K562 (cell line): ENCODE results near the gene TTC22. TPM values are rescaled to one million over a fixed set of nuclear protein-coding genes. Genes with fewer than 3 reads are reported as not detected.

Source experiments
- ATAC-seq: fragments of 200-7000 bp; cut with Tn5 transposase; 3 replicates; pipeline ENCODE4 v1.9.1; 2020; ENCODE audit warnings: moderate library complexity
- BruUV-seq: library from RNA; stranded (reverse); fragments of 400-500 nt; replicated peaks from 2 replicates; lab custom pipeline; 2021; lab: Mats Ljungman, UMichigan
- CTCF ChIA-PET: fragments of 300-600 bp; formaldehyde crosslinking; extraction: SDS; loops from one replicate; lab custom pipeline; 2021; ENCODE audit warnings: low intra/inter-chr PET ratio; lab: Yijun Ruan, JAX
- POLR2A ChIA-PET: fragments of 300-600, 350-650 bp; sonication (Branson Sonifier 250); formaldehyde crosslinking; extraction: SDS; loops from one replicate; lab custom pipeline; 2021; ENCODE audit warnings: antibody characterized with exemption, inconsistent platforms; lab: Yijun Ruan, JAX
- DNase-seq, 4 experiments: peaks; one replicate each; pipeline versions ENCODE4 v3.0.0 to v3.0.0-alpha.2; 2011 to 2018; ENCODE audit warnings: low spot score in 3 of 4, mixed read lengths in 3 of 4; ENCODE audit errors: extremely low read depth in 1 of 4
- FAIRE-seq: peaks from 2 replicates; lab custom pipeline; 2011; peaks lifted over from hg19 to GRCh38; lab: Jason Lieb, UNC
- H2AFZ ChIP-seq: 2 replicates; pipeline ENCODE4 v1.6.0; 2011; ENCODE audit warnings: low read depth, low read length, control low read depth, inconsistent platforms
- H3K27ac ChIP-seq: fragments of 200-600 bp; 3 replicates; pipeline ENCODE4 v1.8.0; 2011; ENCODE audit warnings: low read depth, mild to moderate bottlenecking, control low read depth, inconsistent platforms, low read length, moderate library complexity, mixed read lengths; ENCODE audit errors: extremely low read depth
- H3K27me3 ChIP-seq, 2 experiments: fragments of 300-600 bp in 1 of 2; 2 replicates in 1 of 2; 3 replicates in 1 of 2; pipeline versions ENCODE4 v1.6.0 to v1.8.0; 2011; ENCODE audit warnings: inconsistent platforms in 2 of 2, low read length in 2 of 2, mild to moderate bottlenecking in 1 of 2, mixed read lengths in 1 of 2, moderate library complexity in 1 of 2; ENCODE audit not compliant: control insufficient read depth in 2 of 2, insufficient read depth in 2 of 2
- H3K36me3 ChIP-seq: fragments of 300-600 bp; 3 replicates; pipeline ENCODE4 v1.8.0; 2011; ENCODE audit warnings: mild to moderate bottlenecking, low read length, inconsistent platforms; ENCODE audit not compliant: control insufficient read depth, insufficient read depth
- H3K4me1 ChIP-seq, 2 experiments: fragments of 200-600 bp in 1 of 2; replicated peaks in 1 of 2; 2 replicates in 1 of 2; 3 replicates in 1 of 2; pipeline versions ENCODE4 v1.5.1 to v1.8.0; 2011; ENCODE audit warnings: inconsistent platforms in 2 of 2, low read length in 2 of 2, mild to moderate bottlenecking in 1 of 2, mixed read lengths in 1 of 2, moderate library complexity in 1 of 2; ENCODE audit not compliant: control insufficient read depth in 2 of 2, insufficient read depth in 2 of 2
- H3K4me2 ChIP-seq: 2 replicates; pipeline ENCODE4 v1.6.1; 2011; ENCODE audit warnings: low read length, control low read depth, inconsistent platforms, mixed read lengths; ENCODE audit not compliant: insufficient read depth
- H3K4me3 ChIP-seq: fragments of 200-600 bp; sonication (generic), shearing (Covaris generic); 2 replicates; pipeline ENCODE4 v1.5.1; 2016; ENCODE audit warnings: control low read depth, inconsistent platforms
- H3K79me2 ChIP-seq: fragments of 200-600 bp; 3 replicates; pipeline ENCODE4 v1.8.0; 2011; ENCODE audit warnings: low read length, inconsistent platforms; ENCODE audit not compliant: control insufficient read depth, insufficient read depth
- H3K9ac ChIP-seq, 2 experiments: 2 replicates each; pipeline versions ENCODE4 v1.6.0 to v1.6.1; 2011; ENCODE audit warnings: low read depth in 2 of 2, low read length in 2 of 2, control low read depth in 1 of 2, inconsistent platforms in 1 of 2, mild to moderate bottlenecking in 1 of 2, mixed read lengths in 1 of 2; ENCODE audit not compliant: insufficient read depth in 1 of 2
- H3K9me1 ChIP-seq: one replicate; pipeline ENCODE4 v1.6.0; 2011; ENCODE audit warnings: inconsistent platforms, mild to moderate bottlenecking, low read length, moderate library complexity; ENCODE audit not compliant: control insufficient read depth, insufficient read depth
- H3K9me3 ChIP-seq: replicated peaks from 2 replicates; pipeline ENCODE4 v1.5.1; 2011; ENCODE audit warnings: low read depth, low read length, inconsistent platforms; ENCODE audit not compliant: control insufficient read depth, insufficient read depth
- H4K20me1 ChIP-seq: replicated peaks from 2 replicates; pipeline ENCODE4 v1.6.1; 2011; ENCODE audit warnings: low read length, inconsistent platforms, mixed read lengths; ENCODE audit not compliant: control insufficient read depth, insufficient read depth
- HMGN3 ChIP-seq: IDR thresholded peaks from 2 replicates; pipeline ENCODE4 v1.6.1; 2011; ENCODE audit warnings: borderline replicate concordance, low read depth, mild to moderate bottlenecking, mixed read lengths, low read length; ENCODE audit not compliant: insufficient read length; ENCODE audit errors: extremely low read depth
- RBM34 ChIP-seq: fragments of 200-400 bp; formaldehyde crosslinking; IDR thresholded peaks from 2 replicates; pipeline ENCODE4 v1.6.1; 2018; ENCODE audit warnings: low read length, borderline replicate concordance; ENCODE audit not compliant: insufficient read depth
- SAP30 ChIP-seq: fragments of 200-600 bp; sonication (generic); IDR thresholded peaks from 2 replicates; pipeline ENCODE4 v1.6.1; 2012; ENCODE audit warnings: borderline replicate concordance, low read depth, mild to moderate bottlenecking, moderate library complexity, low read length, control low read depth, inconsistent platforms; ENCODE audit not compliant: insufficient read depth, poor library complexity, severe bottlenecking
- YBX1 ChIP-seq: fragments of 450-650 bp; IDR thresholded peaks from 2 replicates; pipeline ENCODE4 v1.7.1; 2016; ENCODE audit warnings: mild to moderate bottlenecking
- ZNF165 ChIP-seq: fragments of 250-450 bp; sonication (Bioruptor Pico); IDR thresholded peaks from 2 replicates; pipeline ENCODE4 v1.4.0; 2020; ENCODE audit warnings: borderline replicate concordance
- ZNF551 ChIP-seq: fragments of 250-450 bp; sonication (Bioruptor Pico); IDR thresholded peaks from 2 replicates; pipeline ENCODE4 v1.5.0; 2021; ENCODE audit warnings: mild to moderate bottlenecking, moderate library complexity
- ZNF695 ChIP-seq: fragments of 450-650 bp; formaldehyde crosslinking; IDR thresholded peaks from 2 replicates; pipeline ENCODE4 v1.4.0; 2020; ENCODE audit warnings: mild to moderate bottlenecking, moderate library complexity
- WGBS: fragments of 100-300 bp; shearing (Covaris generic); methylation state at CpG from one replicate; pipeline ENCODE4 v1.1.6; 2016; ENCODE audit warnings: low coverage, mixed read lengths; ENCODE audit not compliant: insufficient coverage; ENCODE audit errors: missing lambda C conversion rate; 5-methylcytosine and 5-hydroxymethylcytosine counted together
- in situ Hi-C: fragments of 300-500 bp; cut with MboI; formaldehyde crosslinking; loops from 4 replicates; pipeline ENCODE4 v1.15.0; 2018; ENCODE audit warnings: inconsistent platforms, mixed read lengths
- intact Hi-C: fragments of 100-400 bp; cut with micrococcal nuclease; formaldehyde crosslinking; loops from 2 replicates; pipeline ENCODE4 v1.14.2; 2022
- polyA plus RNA-seq, 8 experiments: library from polyadenylated mRNA; depleted of rRNA in 4 of 8; stranded (reverse) in 5 of 8; unstranded in 3 of 8; fragments of >200 nt; fragmentation: Nextera tagmentation in 2 of 8; fragmentation: Illumina TruSeq in 1 of 8; extraction: Ambion mirVana in 2 of 8; extraction: Trizol in 1 of 8; gene quantifications; 2 replicates each; pipeline versions ENCODE4 v1.2.1 to v1.2.3, GENCODE V29; 2011 to 2014; ENCODE audit warnings: inconsistent platforms in 1 of 8, missing spikeins in 1 of 8
- total RNA-seq, 7 experiments: library from RNA; depleted of rRNA in 6 of 7; stranded (reverse); fragments of >200 nt in 6 of 7; fragmentation: Illumina TruSeq in 2 of 7; extraction: Trizol in 2 of 7; gene quantifications; 2 replicates each; pipeline versions ENCODE4 v1.2.1 to v1.2.3, GENCODE V29; 2011 to 2021; ENCODE audit warnings: low replicate concordance in 1 of 7
- TF ChIP-seq, protein P1 (sequence below): fragments of 450-650 bp; IDR thresholded peaks from 2 replicates; pipeline ENCODE4 v1.6.1; 2016; ENCODE audit warnings: low read depth

The TTC22 gene
- total and polyA plus RNA-seq, 9 of the 15 experiments (the other 6 are each of a cell fraction or from before 2014, with no cell fraction given): 0.07 TPM; not detected in 8

DNA sequence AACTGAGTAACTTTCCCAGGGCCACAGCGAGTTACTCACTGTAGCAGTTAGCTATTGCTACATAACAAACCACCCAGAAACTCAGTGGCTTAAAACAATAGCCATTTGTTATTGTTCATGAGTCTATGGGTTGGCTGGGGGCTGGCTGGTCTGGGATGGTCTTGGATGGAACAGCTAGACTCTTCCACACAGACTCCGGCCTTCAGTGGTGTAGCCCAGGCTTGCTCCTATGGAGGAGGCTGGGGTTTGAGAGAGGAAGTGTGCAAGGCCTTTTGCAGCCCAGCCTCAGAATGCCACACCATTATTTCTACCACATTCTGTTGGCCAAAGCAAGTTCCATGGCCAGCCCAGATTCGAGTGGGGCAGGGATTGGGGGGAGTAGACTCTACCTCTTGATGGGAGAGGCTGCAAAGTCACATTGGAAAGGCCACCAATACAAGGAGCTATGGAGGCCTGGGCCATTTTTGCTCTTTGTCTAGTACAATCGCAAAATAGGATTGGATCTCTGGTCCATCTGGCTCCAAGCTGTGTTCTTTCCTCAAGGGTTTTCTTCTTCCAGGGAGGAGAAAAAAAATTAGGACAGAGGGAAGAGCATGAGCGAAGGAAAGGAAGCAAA, 37.5 kb upstream of the TTC22 start:
- Histone ChIP-seq H3K9me3 (no peaks in the 10 kb centered on the region), H3K4me2 (no peak overlapping the region), H3K4me3 (no peak overlapping the region), H3K9me1 (no peaks in the 10 kb centered on the region), H3K27me3 (peaks cover 9 to 20% of the 10 kb centered on the region in 2 experiments; a peak in 4 of 5 replicates), H2AFZ (no peak overlapping the region), H3K27ac (no peak overlapping the region), H4K20me1 (no peaks in the 10 kb centered on the region), H3K9ac (no peak overlapping the region), H3K79me2 (no peaks in the 10 kb centered on the region), H3K4me1 (no peaks in the 10 kb centered on the region), H3K36me3 (no peaks in the 10 kb centered on the region; the same call in 2 of the 3 replicates)
- FAIRE-seq (no peak), ATAC-seq (no peak; the same call in 2 of the 3 replicates), DNase-seq (no peak)
- ChIA-PET POLR2A (interaction anchor here (0.6 to 1.6 kb wide), 2 partner anchors 9 to 290 kb away, joined by 3 to 7 read pairs; no protein-coding TSS in a partner anchor), CTCF (no interaction called here)
- BruUV-seq: no TSS peak
- in situ Hi-C loops (no loop called here), intact Hi-C loops (no loop called here)
- no peak for TF ChIP-seq ZNF551 (CRISPR knock-in tag)
- no peak for TF ChIP-seq SAP30
- no peak for TF ChIP-seq YBX1
- TF ChIP-seq HMGN3: no peak
- no peak for TF ChIP-seq RBM34
- no peak for TF ChIP-seq ZNF695 (CRISPR knock-in tag)
- no peak for TF ChIP-seq ZNF165 (CRISPR knock-in tag)
- TF ChIP-seq, protein P1, sequence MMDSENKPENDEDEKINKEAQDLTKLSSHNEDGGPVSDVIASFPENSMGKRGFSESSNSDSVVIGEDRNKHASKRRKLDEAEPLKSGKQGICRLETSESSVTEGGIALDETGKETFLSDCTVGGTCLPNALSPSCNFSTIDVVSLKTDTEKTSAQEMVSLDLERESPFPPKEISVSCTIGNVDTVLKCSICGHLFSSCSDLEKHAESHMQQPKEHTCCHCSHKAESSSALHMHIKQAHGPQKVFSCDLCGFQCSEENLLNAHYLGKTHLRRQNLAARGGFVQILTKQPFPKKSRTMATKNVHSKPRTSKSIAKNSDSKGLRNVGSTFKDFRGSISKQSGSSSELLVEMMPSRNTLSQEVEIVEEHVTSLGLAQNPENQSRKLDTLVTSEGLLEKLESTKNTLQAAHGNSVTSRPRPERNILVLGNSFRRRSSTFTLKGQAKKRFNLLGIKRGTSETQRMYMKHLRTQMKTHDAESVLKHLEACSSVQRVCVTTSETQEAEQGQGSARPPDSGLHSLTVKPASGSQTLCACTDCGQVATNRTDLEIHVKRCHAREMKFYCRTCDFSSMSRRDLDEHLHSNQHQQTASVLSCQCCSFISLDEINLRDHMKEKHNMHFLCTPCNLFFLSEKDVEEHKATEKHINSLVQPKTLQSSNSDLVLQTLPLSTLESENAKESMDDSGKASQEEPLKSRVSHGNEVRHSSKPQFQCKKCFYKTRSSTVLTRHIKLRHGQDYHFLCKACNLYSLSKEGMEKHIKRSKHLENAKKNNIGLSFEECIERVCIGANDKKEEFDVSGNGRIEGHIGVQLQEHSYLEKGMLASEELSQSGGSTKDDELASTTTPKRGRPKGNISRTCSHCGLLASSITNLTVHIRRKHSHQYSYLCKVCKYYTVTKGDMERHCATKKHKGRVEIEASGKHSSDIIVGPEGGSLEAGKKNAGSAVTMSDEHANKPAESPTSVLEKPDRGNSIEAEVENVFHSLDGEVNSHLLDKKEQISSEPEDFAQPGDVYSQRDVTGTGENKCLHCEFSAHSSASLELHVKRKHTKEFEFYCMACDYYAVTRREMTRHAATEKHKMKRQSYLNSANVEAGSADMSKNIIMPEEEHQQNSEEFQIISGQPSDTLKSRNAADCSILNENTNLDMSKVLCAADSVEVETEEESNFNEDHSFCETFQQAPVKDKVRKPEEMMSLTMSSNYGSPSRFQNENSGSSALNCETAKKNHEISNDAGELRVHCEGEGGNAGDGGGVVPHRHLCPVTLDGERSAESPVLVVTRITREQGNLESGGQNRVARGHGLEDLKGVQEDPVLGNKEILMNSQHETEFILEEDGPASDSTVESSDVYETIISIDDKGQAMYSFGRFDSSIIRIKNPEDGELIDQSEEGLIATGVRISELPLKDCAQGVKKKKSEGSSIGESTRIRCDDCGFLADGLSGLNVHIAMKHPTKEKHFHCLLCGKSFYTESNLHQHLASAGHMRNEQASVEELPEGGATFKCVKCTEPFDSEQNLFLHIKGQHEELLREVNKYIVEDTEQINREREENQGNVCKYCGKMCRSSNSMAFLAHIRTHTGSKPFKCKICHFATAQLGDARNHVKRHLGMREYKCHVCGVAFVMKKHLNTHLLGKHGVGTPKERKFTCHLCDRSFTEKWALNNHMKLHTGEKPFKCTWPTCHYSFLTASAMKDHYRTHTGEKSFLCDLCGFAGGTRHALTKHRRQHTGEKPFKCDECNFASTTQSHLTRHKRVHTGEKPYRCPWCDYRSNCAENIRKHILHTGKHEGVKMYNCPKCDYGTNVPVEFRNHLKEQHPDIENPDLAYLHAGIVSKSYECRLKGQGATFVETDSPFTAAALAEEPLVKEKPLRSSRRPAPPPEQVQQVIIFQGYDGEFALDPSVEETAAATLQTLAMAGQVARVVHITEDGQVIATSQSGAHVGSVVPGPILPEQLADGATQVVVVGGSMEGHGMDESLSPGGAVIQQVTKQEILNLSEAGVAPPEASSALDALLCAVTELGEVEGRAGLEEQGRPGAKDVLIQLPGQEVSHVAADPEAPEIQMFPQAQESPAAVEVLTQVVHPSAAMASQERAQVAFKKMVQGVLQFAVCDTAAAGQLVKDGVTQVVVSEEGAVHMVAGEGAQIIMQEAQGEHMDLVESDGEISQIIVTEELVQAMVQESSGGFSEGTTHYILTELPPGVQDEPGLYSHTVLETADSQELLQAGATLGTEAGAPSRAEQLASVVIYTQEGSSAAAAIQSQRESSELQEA: no peak
- WGBS: 1% methylated on average over 5 of the region's 5 CpGs
